ENCODE results near the gene XYLT1. TPM values are rescaled to one million over a fixed set of nuclear protein-coding genes. Genes with fewer than 3 reads are reported as not detected.

XYLT1 gene
- total RNA-seq, 4 donors from 2014 or later: 20.0 to 43.0 (median 27.4) TPM

DNA sequence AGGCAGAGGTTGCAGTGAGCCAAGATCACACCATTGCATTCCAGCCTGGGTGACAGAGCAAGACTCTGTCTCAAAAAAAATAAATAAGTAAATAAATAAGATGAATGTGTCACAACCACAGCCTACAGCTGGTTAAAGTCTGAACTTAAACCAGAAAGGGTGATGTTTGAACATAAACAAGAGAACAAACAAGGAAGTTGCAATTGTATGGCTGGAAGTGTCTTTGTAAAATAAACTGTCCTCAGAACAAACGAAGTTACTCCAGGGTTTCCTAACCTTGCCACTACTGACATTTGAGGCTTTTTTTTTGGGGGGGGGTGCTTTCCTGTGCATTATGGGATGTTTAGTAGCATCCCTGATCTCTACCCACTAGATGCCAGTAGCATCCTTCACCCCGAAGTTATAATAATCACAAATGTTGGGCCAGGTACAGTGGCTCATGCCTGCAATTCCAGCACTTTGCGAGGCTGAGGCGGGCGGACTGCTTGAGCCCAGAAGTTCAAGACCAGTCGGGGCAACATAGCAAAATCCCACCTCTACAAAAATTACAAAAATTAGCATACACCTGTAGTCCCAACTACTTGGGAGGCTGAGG lies 119.2 kb downstream of the XYLT1 start:
- no peak for ATAC-seq (ENCODE audit: low FRiP score)
- TF ChIP-seq, protein P1, sequence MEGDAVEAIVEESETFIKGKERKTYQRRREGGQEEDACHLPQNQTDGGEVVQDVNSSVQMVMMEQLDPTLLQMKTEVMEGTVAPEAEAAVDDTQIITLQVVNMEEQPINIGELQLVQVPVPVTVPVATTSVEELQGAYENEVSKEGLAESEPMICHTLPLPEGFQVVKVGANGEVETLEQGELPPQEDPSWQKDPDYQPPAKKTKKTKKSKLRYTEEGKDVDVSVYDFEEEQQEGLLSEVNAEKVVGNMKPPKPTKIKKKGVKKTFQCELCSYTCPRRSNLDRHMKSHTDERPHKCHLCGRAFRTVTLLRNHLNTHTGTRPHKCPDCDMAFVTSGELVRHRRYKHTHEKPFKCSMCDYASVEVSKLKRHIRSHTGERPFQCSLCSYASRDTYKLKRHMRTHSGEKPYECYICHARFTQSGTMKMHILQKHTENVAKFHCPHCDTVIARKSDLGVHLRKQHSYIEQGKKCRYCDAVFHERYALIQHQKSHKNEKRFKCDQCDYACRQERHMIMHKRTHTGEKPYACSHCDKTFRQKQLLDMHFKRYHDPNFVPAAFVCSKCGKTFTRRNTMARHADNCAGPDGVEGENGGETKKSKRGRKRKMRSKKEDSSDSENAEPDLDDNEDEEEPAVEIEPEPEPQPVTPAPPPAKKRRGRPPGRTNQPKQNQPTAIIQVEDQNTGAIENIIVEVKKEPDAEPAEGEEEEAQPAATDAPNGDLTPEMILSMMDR (IDR thresholded peaks at IDR 0.05): no peak
- DNase-seq (ENCODE audit: low spot score): no peak

DNA sequence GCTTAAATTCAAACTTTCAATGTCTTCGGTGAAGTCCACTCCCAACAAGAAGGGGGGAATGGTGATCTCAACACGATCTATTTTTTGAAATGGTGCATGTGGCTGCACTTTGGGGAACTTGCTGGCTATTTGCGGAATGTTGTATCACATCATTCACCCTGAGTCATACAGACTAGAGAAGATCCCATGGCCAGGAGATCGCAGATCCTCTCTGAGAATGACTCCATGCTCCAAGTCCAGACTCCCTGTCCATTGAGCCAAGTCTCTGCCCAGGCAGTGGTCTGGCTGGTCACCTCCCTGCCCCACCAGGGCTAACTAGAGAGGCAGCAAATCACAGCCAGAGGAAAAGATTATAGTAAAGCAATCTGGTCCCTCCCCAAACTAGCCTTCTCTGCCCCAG lies 120.6 kb downstream of the XYLT1 start:
- no peak for ATAC-seq (ENCODE audit: low FRiP score)
- no peak for DNase-seq (ENCODE audit: low spot score)
- TF ChIP-seq, protein P1 (IDR thresholded peaks at IDR 0.05): no peak

- DNase-seq (ENCODE audit: low spot score) (no peak), ATAC-seq (ENCODE audit: low FRiP score) (no peak)
- TF ChIP-seq, protein P1 (IDR thresholded peaks at IDR 0.05): no peak
Measured at GRCh38 chr16:17348826-17349225, 121.9 kb downstream of the XYLT1 start.

GRCh38 chr16:17348042-17348783 lies 122.5 kb downstream of the XYLT1 start:
- DNase-seq (ENCODE audit: low spot score) (no peak), ATAC-seq (ENCODE audit: low FRiP score) (no peak)
- TF ChIP-seq, protein P1 (IDR thresholded peaks at IDR 0.05): no peak

DNA sequence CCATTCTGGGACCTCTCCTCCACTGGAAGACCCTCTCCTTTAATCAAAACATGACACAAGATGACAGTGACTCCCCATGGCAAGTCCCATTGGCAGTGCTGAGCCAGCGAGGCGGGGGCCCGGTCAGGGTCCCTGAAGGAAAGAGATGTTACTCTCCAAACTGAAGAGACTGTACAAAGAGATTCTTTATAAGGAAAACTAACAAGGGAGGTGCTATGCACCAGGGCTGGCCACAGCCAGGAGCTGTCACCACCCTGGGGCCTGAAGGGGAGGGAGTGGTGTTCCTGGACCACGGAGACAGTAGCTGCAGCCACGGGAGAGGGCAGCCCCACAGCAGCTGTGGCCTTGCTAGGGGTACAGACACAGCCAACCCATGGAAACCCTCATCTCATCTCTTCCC lies 123.1 kb downstream of the XYLT1 start:
- ATAC-seq (ENCODE audit: low FRiP score) (no peak), DNase-seq (ENCODE audit: low spot score) (no peak)
- TF ChIP-seq, protein P1 (IDR thresholded peaks at IDR 0.05): no peak

GRCh38 chr16:17346621-17347569 lies 123.9 kb downstream of the XYLT1 start:
- no peak for ATAC-seq (ENCODE audit: low FRiP score)
- DNase-seq (ENCODE audit: low spot score): no peak
- TF ChIP-seq, protein P1 (IDR thresholded peaks at IDR 0.05): no peak
